ENCODE measurements around the gene CSF1. TPM values are rescaled to one million over a fixed set of nuclear protein-coding genes. Genes with fewer than 3 reads are reported as not detected.
"Not testable (repeated sequence)": the region's sequence is repeated elsewhere in the genome, so short reads cannot be mapped to it uniquely, and the experiment has no call there.

Gene CSF1, protein sequence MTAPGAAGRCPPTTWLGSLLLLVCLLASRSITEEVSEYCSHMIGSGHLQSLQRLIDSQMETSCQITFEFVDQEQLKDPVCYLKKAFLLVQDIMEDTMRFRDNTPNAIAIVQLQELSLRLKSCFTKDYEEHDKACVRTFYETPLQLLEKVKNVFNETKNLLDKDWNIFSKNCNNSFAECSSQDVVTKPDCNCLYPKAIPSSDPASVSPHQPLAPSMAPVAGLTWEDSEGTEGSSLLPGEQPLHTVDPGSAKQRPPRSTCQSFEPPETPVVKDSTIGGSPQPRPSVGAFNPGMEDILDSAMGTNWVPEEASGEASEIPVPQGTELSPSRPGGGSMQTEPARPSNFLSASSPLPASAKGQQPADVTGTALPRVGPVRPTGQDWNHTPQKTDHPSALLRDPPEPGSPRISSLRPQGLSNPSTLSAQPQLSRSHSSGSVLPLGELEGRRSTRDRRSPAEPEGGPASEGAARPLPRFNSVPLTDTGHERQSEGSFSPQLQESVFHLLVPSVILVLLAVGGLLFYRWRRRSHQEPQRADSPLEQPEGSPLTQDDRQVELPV
- total RNA-seq: 100 to 1,000 TPM in 1 of 2 experiments, 10 to 100 TPM in 1; 77.6 to 143 TPM

DNA sequence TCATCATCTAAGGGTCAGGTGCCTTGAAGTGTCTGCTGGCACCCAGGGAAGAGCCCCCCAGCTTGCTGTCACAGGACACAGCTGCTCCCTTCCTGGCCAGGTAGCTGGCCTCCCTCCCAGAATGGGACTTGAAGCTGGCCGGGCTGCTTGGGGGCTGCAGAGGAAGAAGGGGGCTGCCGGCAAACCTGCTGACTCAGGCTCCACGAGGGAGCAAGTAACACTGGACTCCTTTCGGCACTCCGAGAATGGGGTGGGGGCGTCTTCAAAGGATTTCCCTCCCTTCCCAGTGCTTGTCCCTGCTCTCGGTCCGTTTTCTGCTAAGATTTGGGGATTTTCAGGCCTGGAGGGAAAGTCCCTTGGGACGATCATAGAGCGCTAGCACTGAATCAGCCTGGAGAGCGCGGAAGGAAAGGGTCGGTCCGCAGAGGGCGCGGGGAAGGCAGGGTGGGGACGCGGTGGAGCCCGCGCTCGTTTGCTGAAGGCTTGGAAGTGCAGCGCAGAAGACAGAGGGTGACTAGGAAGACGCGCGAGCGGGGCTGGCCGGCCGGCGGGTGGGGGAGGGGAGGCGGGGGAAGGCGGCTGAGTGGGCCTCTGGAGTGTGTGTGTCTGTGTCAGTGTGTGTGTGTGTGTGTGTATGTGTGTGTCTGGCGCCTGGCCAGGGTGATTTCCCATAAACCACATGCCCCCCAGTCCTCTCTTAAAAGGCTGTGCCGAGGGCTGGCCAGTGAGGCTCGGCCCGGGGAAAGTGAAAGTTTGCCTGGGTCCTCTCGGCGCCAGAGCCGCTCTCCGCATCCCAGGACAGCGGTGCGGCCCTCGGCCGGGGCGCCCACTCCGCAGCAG lies at the start of gene CSF1:
TSS of gene CSF1 (plus strand) at position 727 of the 840 bp plus-strand sequence. CDS start 175 bp downstream, outside the sequence.
- Mint-ChIP-seq H3K9me3 (ENCODE audit: low read depth) (no peaks in the 10 kb centered on the region), H3K27me3 (no peaks in the 10 kb centered on the region), H3K36me3 (peaks cover 25% of the 10 kb centered on the region), H3K4me3 (peak within 1 kb of the TSS; percentile 91), H3K4me1 (peaks cover 83% of the 10 kb centered on the region), H3K27ac (peak within 1 kb of the TSS; percentile 91)
- peak; percentile 79 for DNase-seq
- CTCF ChIA-PET: interaction anchor here (1.0 to 6.0 kb wide), 5 partner anchors 42 to 270 kb away, joined by 3 to 43 read pairs (median 5); no protein-coding TSS in a partner anchor
- ATAC-seq: peak; percentile 50

DNA sequence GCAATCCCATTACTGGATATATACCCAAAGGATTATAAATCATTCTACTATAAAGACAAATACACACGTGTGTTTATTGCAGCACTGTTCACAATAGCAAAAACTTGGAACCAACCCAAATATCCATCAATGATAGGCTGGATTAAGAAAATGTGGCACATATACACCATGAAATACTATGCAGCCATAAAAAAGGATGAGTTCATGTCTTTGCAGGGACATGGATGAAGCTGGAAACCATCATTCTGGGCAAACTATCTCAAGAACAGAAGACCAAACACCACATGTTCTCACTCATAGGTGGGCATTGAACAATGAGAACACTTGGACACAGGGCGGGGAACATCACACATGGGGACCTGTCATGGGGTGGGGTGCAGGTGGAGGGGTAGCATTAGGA lies 49.0 kb upstream of the CSF1 start:
- peaks cover 14% of the 10 kb centered on the region for H3K27me3 Mint-ChIP-seq
- peaks cover 11% of the 10 kb centered on the region for H3K4me1 Mint-ChIP-seq
- ATAC-seq; DNase-seq; H3K9me3 Mint-ChIP-seq (ENCODE audit: low read depth); H3K27ac Mint-ChIP-seq; H3K4me3 Mint-ChIP-seq: not testable (repeated sequence)
- H3K36me3 Mint-ChIP-seq: peaks cover 24% of the 10 kb centered on the region
- CTCF ChIA-PET: interaction anchor here (1.1 kb wide), 1 partner anchor 71 kb away, joined by 3 read pairs; no protein-coding TSS in a partner anchor

DNA sequence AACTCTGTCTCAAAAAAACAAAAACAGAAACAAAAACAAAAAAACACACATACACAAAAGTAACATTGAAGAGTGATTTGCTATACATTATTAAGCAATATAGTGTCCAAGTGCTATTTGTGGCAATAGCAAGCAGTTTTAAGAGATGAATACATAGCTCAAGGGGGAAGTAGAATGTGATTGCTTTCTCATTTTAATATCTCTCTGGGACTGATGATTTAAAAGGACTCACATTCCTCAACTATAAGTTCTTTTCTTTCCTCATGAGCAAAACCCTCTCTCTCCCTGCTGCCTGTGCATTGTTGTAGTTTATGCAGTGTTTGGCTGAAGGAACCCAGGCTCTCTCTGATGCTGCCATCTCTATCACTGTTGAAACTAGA lies 47.0 kb upstream of the CSF1 start:
- H3K9me3 Mint-ChIP-seq (ENCODE audit: low read depth): peaks cover 5% of the 10 kb centered on the region
- ATAC-seq (no peak), DNase-seq (no peak)
- CTCF ChIA-PET: no interaction called here
- H3K4me3 Mint-ChIP-seq: no peak overlapping the region
- H3K4me1 Mint-ChIP-seq: peaks cover 11% of the 10 kb centered on the region
- H3K27me3 Mint-ChIP-seq: peaks cover 14% of the 10 kb centered on the region
- peaks cover 22% of the 10 kb centered on the region for H3K36me3 Mint-ChIP-seq
- H3K27ac Mint-ChIP-seq: no peak overlapping the region

DNA sequence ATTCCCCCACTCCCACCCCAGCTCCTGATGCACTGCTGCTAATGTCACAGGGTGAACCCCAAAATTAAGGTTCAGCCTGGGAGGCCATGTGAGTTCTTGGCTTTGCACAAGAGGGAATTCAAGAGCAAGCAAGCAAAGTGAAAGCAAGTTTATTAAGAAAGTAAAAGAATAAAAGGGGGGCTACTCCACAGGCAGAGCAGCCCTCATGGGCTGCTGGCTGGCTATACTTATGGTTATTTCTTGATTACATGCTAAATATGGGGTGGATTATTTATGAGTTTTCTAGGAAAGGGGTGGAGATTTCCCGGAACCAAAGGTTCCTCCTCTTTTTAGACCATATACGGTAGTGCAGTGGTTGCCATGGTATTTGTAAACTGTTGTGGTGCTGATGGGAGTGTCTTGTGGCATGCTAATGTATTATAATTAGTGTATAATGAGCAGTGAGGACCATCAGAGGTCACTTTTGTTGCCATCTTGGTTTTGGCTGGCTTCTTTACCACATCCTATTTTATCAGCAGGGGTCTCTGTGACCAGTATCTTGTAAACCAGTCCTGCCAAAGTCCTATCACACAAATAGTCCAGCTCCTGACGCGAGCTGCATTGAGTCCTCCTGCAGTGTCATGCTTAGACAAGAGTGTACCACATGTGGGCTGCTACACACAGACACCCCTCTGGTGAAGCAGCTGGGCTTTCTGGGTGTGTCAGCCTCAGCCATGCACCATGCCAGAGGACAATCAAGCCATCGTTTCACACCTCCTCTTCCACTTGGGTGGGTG lies 46.4 kb upstream of the CSF1 start:
- Mint-ChIP-seq H3K36me3 (peaks cover 22% of the 10 kb centered on the region), H3K4me3 (no peak overlapping the region)
- CTCF ChIA-PET: no interaction called here

DNA sequence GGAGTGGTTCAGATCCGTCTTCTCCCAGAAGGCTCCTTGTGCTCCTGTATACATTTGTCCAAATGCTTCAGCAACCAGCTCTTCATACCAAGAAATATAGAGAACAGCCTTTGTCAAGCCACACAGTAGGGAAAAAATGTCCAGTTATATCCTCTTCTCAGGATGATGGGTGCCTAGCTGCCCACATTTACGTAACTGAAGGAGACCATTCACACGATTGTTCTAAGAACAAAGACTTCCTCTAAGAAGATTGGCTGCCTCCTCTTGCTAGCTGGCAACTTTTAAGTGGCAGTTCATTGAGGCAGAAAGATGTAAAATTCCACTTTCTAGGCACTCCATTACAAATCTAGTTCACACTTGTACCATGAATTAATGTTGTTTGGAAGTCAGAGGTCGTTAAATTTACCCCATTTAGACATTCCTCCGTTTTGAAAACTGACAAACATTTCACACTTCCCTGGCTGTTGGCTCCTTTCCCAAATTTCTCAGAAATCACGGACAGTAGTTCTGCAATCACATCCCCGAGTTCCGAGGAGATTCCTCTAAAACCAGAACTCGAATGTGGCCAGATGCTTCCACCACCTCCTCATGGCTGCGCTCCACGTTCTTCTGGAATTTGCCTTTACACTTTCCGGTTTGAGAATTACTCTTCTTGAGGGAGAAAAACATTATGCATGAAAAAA lies 45.6 kb upstream of the CSF1 start:
- no peak for ATAC-seq
- CTCF ChIA-PET: interaction anchor here (1.0 kb wide), 1 partner anchor 74 kb away, joined by 3 read pairs; no protein-coding TSS in a partner anchor
- Mint-ChIP-seq H3K9me3 (ENCODE audit: low read depth) (peaks cover 5% of the 10 kb centered on the region), H3K4me1 (peaks cover 9% of the 10 kb centered on the region), H3K36me3 (peaks cover 18% of the 10 kb centered on the region), H3K27me3 (peaks cover 3% of the 10 kb centered on the region), H3K27ac (no peak overlapping the region), H3K4me3 (no peak overlapping the region)
- no peak for DNase-seq

More for the DNA sequence above, 46.4 kb upstream of the CSF1 start:
- peaks cover 11% of the 10 kb centered on the region for H3K4me1 Mint-ChIP-seq
- peak overlapping the region; percentile 52 for H3K27ac Mint-ChIP-seq
- DNase-seq (no peak), ATAC-seq (peak; percentile 60)
- H3K9me3 Mint-ChIP-seq (ENCODE audit: low read depth): peaks cover 5% of the 10 kb centered on the region
- H3K27me3 Mint-ChIP-seq: peaks cover 11% of the 10 kb centered on the region

DNA sequence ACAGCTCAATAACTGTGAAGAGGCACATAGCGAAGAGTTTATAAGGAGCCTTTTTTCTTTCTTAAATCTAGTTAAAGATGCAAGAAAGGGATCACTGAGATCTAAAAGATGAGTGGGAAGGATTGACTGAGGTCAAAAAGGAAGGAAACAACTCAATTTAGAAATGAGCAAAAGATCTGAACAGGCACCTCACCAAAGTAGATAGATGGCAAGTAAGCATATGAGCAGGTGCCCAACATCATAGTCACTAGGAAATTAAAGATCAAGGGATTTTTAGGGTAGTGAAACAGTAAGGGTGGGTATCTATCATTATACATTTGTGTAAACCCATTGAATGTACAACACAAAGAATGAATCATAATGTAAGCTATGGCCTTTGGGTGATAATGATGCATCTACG lies 44.6 kb upstream of the CSF1 start:
- Mint-ChIP-seq H3K4me3 (no peak overlapping the region), H3K27ac (no peak overlapping the region), H3K36me3 (peaks cover 16% of the 10 kb centered on the region), H3K27me3 (no peaks in the 10 kb centered on the region), H3K4me1 (peaks cover 9% of the 10 kb centered on the region), H3K9me3 (ENCODE audit: low read depth) (peaks cover 5% of the 10 kb centered on the region)
- CTCF ChIA-PET: interaction anchor here (1.0 to 1.1 kb wide), 2 partner anchors 75 to 109 kb away, joined by 3 read pairs; no protein-coding TSS in a partner anchor
- ATAC-seq (no peak), DNase-seq (no peak)

DNA sequence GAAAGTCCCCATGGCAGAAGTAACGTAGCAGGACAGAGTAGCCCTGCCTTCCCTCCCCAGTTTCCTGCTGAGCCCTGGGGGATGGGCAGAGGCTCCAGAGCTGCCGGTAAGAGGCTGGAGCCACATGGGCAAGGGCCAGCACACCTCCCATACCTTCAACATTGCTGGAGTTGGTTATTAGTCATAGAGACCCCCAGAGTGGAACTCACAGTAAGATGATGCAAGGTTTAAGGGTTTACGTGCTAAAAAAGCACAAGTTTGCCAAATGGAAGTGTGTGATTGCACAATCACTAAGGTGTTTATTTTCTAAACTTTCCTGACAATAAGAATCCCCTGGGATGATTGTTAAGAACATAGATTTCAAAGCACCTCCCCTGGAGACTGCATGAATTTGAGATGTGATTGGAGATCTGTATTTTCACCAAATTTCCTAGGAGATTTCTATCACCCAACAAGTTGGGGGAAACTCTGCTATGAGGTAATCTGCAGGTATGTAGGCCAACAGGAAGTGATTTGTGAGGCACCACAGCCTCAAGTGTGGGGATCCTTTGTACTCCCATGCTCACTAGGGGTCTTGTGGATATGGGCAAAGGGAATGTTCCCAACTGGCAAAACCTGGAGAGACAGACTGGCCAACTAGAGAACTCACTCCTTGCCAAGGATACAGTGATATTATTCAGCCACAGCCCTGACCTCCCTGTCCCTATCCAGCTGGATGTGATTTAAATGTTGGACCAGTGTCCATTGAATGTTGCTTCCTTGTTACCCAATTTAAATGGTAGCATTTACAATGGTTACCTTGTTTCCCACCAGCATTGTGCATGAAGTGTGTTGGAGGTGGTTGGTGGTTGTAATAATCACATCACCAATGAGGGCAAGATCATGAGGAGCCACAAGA lies 37.1 kb upstream of the CSF1 start:
- Mint-ChIP-seq H3K4me3 (no peak overlapping the region), H3K9me3 (ENCODE audit: low read depth) (no peaks in the 10 kb centered on the region), H3K36me3 (no peaks in the 10 kb centered on the region), H3K27me3 (peaks cover 9% of the 10 kb centered on the region), H3K27ac (no peak overlapping the region), H3K4me1 (peaks cover 6% of the 10 kb centered on the region)
- CTCF ChIA-PET: interaction anchor here (1.1 to 1.3 kb wide), 2 partner anchors 97 to 111 kb away, joined by 3 read pairs; partner anchors contain the start of gene AHCYL1
- ATAC-seq: no peak
- DNase-seq: no peak

DNA sequence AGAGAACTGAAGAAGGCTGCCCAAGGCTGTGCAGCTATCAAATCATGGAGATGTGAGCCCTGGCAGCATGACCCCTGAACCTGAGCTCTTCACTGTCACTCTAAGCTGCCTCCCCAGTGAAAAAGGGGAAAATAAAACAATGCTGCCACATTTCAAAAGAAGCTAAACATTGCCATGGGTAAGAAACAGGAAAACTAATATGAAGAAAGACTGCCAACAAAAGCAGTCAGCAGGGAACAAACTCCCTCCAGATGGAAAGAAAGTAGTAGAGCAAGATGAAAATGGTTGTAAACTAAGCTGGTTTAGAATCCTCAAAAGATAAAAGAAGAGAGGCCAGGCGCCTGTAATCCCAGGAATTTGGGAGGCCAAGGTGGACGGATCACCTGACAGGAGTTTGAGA lies 36.2 kb upstream of the CSF1 start:
- Mint-ChIP-seq H3K4me3 (no peak overlapping the region), H3K4me1 (peaks cover 6% of the 10 kb centered on the region), H3K9me3 (ENCODE audit: low read depth) (no peaks in the 10 kb centered on the region), H3K27me3 (peaks cover 9% of the 10 kb centered on the region), H3K36me3 (no peaks in the 10 kb centered on the region), H3K27ac (no peak overlapping the region)
- DNase-seq: no peak
- ATAC-seq: no peak
- CTCF ChIA-PET: interaction anchor here (1.3 kb wide), 1 partner anchor 110 kb away, joined by 3 read pairs; the partner anchor contains the start of gene AHCYL1

DNA sequence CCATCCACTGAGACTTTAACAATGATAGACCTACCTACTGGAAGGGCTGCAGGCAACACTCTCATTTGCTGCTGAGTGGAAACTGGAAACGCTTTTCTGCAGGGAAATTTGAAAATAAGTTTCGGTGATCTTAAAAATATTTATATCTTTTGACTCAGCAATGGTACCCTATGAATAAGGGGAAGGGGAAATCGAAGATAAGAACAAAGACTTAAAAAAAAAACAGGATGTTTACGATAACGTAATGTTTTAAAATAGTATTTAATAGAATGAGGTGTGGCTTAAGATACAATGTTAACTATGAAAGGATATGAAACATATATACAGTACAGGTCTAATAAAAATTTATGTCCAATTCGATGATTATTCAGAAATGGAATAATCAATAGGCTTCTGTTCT lies 34.8 kb upstream of the CSF1 start:
- ATAC-seq (no peak), DNase-seq (no peak)
- CTCF ChIA-PET: no interaction called here
- Mint-ChIP-seq H3K4me1 (peaks cover 6% of the 10 kb centered on the region), H3K27me3 (peaks cover 9% of the 10 kb centered on the region), H3K27ac (no peak overlapping the region), H3K4me3 (no peak overlapping the region), H3K9me3 (ENCODE audit: low read depth) (no peaks in the 10 kb centered on the region), H3K36me3 (no peaks in the 10 kb centered on the region)

DNA sequence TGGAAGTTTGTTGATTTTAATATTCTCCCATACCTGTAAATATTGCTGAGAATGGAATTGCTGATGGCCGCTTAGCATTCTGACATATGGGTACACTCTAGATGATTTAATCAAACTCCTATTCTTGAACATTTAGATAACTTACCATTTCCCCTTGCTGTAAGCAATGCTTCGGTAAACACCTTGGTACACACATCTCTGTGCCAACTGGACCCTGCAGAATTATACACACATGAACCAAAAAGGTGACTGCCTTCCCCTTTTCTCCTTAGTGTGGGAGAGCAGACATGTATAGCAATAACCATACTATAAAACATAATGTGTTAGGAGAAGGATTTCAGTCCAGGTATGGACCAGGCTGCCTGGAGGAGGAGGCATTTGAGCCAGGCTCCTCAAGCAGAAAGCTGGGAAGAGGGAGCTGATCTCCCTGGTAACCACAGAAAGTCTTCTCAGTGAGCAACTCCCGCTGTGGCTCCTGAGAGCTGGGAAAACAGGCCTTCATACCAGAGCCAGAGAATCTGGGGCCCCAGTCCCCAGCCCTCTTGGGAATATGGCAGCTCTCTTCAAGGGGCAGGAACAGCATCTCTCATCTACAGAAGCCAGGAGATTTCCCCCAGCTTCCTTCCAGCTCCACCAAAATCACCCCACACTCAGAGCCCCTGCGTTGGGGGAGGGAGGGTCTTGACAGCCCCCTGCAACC lies 33.9 kb upstream of the CSF1 start:
- CTCF ChIA-PET: no interaction called here
- DNase-seq (no peak), ATAC-seq (no peak)
- Mint-ChIP-seq H3K27me3 (peaks cover 9% of the 10 kb centered on the region), H3K9me3 (ENCODE audit: low read depth) (no peaks in the 10 kb centered on the region), H3K36me3 (no peaks in the 10 kb centered on the region), H3K4me1 (peaks cover 7% of the 10 kb centered on the region), H3K27ac (no peak overlapping the region), H3K4me3 (no peak overlapping the region)

DNA sequence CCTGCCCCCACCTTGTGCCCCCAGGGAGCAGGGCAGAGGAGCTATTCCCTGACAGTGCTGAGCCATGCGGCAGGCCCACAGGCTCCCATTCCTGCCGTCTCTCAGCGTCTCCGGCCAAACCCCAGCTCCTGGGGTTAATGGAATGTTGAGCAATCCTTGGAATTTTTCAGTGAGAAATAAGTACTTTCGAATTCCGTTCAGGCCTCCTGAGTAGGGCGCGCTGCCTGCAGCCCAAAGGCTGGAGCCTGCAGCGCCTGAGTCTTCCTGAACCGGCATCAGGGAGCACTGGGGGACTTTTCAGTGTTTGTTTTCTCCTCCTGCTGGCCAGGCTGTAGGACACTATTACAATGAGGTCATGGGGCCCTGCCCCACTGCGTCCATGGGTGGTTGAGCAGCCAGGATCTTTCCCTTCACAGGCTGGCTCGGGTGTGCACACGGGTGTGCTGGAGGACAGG lies 33.3 kb upstream of the CSF1 start:
- Mint-ChIP-seq H3K9me3 (ENCODE audit: low read depth) (no peaks in the 10 kb centered on the region), H3K4me3 (no peak overlapping the region), H3K27me3 (peaks cover 9% of the 10 kb centered on the region), H3K36me3 (no peaks in the 10 kb centered on the region), H3K27ac (no peak overlapping the region), H3K4me1 (peaks cover 7% of the 10 kb centered on the region)
- CTCF ChIA-PET: no interaction called here
- DNase-seq (no peak), ATAC-seq (no peak)
